Measurements from ENCODE around the gene RERE.
"Not testable (repeated sequence)": the region's sequence is repeated elsewhere in the genome, so short reads cannot be mapped to it uniquely, and the experiment has no call there.

RERE gene

DNA sequence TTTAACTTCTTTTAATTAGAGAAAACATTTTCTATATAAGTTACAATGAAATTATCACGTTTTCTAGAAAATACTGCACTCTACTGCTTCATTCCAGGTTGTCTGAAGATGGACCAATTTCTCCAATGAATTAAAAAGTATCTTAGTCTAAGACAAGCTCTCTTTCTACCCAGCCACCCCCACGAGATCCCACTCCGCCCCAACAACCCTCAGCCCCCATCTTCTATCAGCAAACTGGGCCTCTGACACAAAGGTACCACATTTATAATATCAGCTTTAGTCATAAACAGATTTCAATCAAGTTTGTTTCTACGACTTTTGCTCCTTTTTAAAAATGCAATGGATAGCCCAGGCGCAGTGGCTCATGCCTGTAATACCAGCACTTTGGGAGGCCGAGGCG, 117.8 kb downstream of the RERE start:
- H3K4me3 ChIP-seq (ENCODE audit: low read length): peak overlapping the region; percentile 94; the same call in 1 of the 2 replicates
- TF ChIP-seq ZNF274 (IDR thresholded peaks at IDR 0.05; ENCODE audit: low read depth, low read length): no peak

GRCh38 chr1:8698937-8699447, 118.4 kb downstream of the RERE start:
- H3K4me3 ChIP-seq (ENCODE audit: low read length): no peak overlapping the region; the same call in 1 of the 2 replicates
- TF ChIP-seq ZNF274 (IDR thresholded peaks at IDR 0.05; ENCODE audit: low read depth, low read length): no peak

DNA sequence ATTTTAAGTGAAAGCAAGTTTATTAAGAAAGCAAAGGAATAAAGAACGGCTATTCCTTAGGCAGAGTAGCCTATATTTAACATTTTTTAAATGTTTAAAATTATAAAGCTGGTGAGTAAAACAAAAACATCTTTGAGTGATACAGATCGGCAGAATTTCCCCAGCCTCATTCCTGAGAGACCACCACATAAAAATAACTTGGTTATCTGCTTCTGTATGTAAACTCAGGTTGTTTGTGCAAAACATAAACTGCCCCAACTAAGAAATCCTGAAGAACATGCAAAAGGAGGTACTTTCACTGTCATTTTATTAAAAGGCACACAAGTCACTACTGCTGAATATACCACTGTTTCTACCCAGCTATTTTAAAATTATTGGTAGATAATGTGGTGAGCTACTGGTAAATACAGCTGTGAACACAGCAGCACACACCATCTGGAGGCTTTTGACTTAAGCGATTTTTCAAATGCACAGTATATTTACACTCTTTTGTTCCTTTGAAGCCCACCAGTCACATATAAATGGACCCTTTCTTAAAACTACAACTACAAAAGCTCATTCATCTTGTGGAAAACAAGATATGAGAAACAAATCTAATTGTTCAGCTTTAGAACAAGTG, 119.3 kb downstream of the RERE start:
- TF ChIP-seq ZNF274 (IDR thresholded peaks at IDR 0.05; ENCODE audit: low read depth, low read length): no peak
- no peak overlapping the region; the same call in 1 of the 2 replicates for H3K4me3 ChIP-seq (ENCODE audit: low read length)

GRCh38 chr1:8695442-8695841, 122.0 kb downstream of the RERE start:
- not testable (repeated sequence) for H3K4me3 ChIP-seq (ENCODE audit: low read length)

- no peak overlapping the region for H3K4me3 ChIP-seq (ENCODE audit: low read length)
- TF ChIP-seq ZNF274 (IDR thresholded peaks at IDR 0.05; ENCODE audit: low read depth, low read length): no peak
These were observed 124.3 kb downstream of the RERE start for GRCh38 chr1:8693107-8693506.

GRCh38 chr1:8691662-8692061, 125.8 kb downstream of the RERE start:
- H3K4me3 ChIP-seq (ENCODE audit: low read length): no peak overlapping the region
- TF ChIP-seq ZNF274 (IDR thresholded peaks at IDR 0.05; ENCODE audit: low read depth, low read length): no peak

GRCh38 chr1:8690253-8690525, 127.3 kb downstream of the RERE start:
- TF ChIP-seq ZNF274 (IDR thresholded peaks at IDR 0.05; ENCODE audit: low read depth, low read length): no peak

DNA sequence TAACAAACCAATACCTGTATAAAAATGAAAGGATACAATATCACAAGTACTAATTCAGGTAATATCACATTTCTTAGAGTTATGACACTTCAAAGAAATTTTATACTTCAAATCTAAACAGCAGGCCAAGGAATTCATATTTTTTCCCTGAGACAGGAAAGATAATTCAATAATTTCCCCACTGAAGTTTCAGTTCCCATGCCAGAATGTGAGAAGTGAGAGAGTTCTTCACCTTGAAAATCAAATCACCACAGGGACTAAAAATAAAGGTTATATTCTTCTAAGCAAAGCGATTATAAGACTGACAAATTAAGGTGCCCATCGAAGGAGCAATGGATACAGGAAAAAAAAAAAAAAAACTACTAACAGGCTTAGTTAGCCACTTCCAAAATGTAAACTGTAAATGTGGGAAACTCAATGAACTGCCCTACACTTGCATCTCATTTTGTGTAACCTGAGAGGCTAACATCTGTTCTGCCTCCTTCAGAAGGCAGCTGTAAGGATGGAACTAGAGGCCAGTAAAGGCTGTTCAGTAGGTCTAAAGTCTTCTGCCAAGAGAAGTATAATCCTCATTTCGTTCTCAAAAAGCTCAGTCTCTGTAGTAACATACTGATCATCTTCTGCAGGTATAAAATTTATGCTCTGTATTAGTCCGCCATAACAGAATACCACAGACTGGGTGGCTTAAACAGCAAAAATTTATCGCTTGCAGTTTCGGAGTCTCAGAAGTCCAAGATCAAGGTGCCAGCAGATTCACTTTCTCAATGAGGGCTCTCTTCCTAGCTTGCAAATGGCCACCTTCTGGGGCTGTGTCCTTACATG, 127.8 kb downstream of the RERE start:
- H3K4me3 ChIP-seq (ENCODE audit: low read length): no peak overlapping the region
- no peak for TF ChIP-seq ZNF274 (IDR thresholded peaks at IDR 0.05; ENCODE audit: low read depth, low read length)

More at GRCh38 chr1:8690253-8690525, 127.3 kb downstream of the RERE start:
- H3K4me3 ChIP-seq (ENCODE audit: low read length): no peak overlapping the region

DNA sequence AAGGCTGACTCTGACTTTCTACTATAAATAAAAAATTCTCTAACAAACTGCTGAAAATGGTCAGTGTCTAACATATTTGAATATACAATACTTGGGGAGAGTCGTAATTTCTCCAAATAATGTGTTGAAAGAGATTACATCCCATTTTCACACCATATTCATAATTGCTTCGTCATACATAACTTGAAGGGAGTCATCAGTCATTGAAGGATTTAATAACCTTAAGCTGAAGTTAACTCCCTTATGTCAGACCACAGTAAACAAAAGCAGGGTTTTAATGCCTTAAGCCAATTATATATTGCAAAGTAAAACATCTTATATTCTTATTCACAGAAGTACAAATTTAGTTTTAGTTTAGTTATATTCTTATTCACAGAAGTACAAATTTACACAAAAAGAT, 129.9 kb downstream of the RERE start:
- no peak overlapping the region for H3K4me3 ChIP-seq (ENCODE audit: low read length)
- no peak for TF ChIP-seq ZNF274 (IDR thresholded peaks at IDR 0.05; ENCODE audit: low read depth, low read length)

DNA sequence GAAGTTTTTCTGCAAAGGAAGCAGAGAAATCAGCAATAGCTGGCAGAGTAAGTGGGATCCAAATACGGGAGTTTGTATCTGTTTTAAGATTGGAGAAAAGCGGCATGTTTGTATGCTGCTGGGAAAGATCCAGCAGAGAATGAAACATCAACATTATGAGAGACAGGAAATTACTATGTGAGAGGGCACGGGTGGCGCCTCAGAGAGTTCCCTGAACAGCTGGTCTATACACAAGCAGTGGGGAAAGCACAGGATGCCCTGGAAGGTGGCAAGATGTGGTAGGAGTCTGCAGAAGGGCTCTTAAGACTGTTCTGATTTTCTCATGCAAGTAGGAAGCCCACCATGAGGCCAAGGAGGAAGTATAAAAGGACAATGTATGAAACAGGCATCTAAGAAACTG, 130.4 kb downstream of the RERE start:
- H3K4me3 ChIP-seq (ENCODE audit: low read length): no peak overlapping the region; the same call in 1 of the 2 replicates
- TF ChIP-seq ZNF274 (IDR thresholded peaks at IDR 0.05; ENCODE audit: low read depth, low read length): no peak

GRCh38 chr1:8685463-8685862, 132.0 kb downstream of the RERE start:
- no peak overlapping the region for H3K4me3 ChIP-seq (ENCODE audit: low read length)
- TF ChIP-seq ZNF274 (IDR thresholded peaks at IDR 0.05; ENCODE audit: low read depth, low read length): no peak

GRCh38 chr1:8684590-8684989, 132.8 kb downstream of the RERE start:
- TF ChIP-seq ZNF274 (IDR thresholded peaks at IDR 0.05; ENCODE audit: low read depth, low read length): no peak
- no peak overlapping the region for H3K4me3 ChIP-seq (ENCODE audit: low read length)

DNA sequence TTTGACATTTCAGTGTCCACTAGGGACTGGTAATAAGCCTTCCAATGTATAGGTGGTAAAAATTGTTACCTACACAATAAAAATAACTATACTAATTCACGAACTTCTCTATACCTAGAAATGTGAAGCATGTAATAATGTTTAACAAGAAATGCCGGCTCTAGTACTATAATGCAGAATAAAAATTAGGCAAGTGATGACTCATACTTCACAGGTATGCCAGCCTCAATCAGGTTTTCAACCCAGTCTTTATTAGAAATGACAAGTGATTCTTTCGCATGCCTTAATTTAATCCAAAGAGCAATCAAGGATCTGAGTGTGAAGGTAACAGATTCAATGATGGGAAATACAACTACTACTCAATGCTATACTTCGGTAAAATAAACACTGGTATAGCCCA, 134.9 kb downstream of the RERE start:
- H3K4me3 ChIP-seq (ENCODE audit: low read length): no peak overlapping the region
- TF ChIP-seq ZNF274 (IDR thresholded peaks at IDR 0.05; ENCODE audit: low read depth, low read length): no peak

DNA sequence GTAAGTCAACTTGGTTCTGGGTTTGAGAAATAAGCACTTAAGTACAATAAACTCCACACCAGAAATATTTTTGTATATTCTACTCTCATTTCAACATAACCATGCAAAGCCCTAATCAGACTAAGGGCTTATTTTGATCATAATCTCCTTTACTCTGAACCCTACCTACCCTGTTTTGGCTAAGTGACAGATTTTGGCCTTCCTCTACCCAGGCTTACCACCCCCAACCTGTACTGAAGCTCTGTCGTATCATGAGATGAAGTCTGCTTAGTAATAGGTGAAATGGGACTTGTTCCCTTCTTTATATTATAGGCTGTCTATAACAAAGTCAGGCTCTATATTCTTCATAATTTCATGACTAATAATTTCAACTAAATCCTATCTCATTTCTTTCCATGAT, 135.5 kb downstream of the RERE start:
- TF ChIP-seq ZNF274 (IDR thresholded peaks at IDR 0.05; ENCODE audit: low read depth, low read length): no peak

More for the DNA sequence above, 135.5 kb downstream of the RERE start:
- H3K4me3 ChIP-seq (ENCODE audit: low read length): no peak overlapping the region; the same call in 1 of the 2 replicates

Measured in GM08714 (cell line).